BE2C (cell line): ENCODE results near the gene G6PC2.

Experiments
- DNase-seq: peaks from one replicate; pipeline ENCODE4 v3.0.0-alpha.2; 2020
- H3K27me3 ChIP-seq: fragments of 250-450 bp; sonication (Bioruptor Pico); 2 replicates; pipeline ENCODE4 v1.5.1; 2020; ENCODE audit warnings: mild to moderate bottlenecking
- H3K36me3 ChIP-seq: fragments of 250-450 bp; sonication (Bioruptor Pico); 2 replicates; pipeline ENCODE4 v1.5.1; 2020; ENCODE audit warnings: mild to moderate bottlenecking
- H3K4me1 ChIP-seq: fragments of 250-450 bp; sonication (Bioruptor Pico); 2 replicates; pipeline ENCODE4 v1.5.1; 2020
- H3K4me3 ChIP-seq: 2 replicates; pipeline ENCODE4 v1.5.1; 2011; ENCODE audit warnings: low read depth, low read length
- H3K9me3 ChIP-seq: fragments of 250-450 bp; sonication (Bioruptor Pico); 2 replicates; pipeline ENCODE4 v1.5.1; 2020
- CTCF ChIP-seq: IDR thresholded peaks from 2 replicates; pipeline ENCODE4 v1.5.1; 2012; ENCODE audit warnings: mild to moderate bottlenecking, low read depth, low read length

G6PC2 gene

GRCh38 chr2:168956392-168956791 is 55.3 kb downstream of the G6PC2 start:
- TF ChIP-seq CTCF, result no peak

More at GRCh38 chr2:168956392-168956791, 55.3 kb downstream of the G6PC2 start:
- no peak for DNase-seq
- Histone ChIP-seq H3K9me3 (no peaks in the 10 kb centered on the region), H3K36me3 (no peaks in the 10 kb centered on the region), H3K4me1 (no peaks in the 10 kb centered on the region), H3K4me3 (no peak overlapping the region), H3K27me3 (peaks cover 4% of the 10 kb centered on the region)
